HG03469 (cell line): Measurements from ENCODE around the gene GPR25.

Experiments used
- ATAC-seq: cut with Tn5 transposase; IDR thresholded peaks from one replicate; pipeline ENCODE4 v1.9.1; 2021; ENCODE audit warnings: mild to moderate bottlenecking, moderate library complexity, moderate number of reproducible peaks; ENCODE audit not compliant: unreplicated experiment

The GPR25 gene

DNA sequence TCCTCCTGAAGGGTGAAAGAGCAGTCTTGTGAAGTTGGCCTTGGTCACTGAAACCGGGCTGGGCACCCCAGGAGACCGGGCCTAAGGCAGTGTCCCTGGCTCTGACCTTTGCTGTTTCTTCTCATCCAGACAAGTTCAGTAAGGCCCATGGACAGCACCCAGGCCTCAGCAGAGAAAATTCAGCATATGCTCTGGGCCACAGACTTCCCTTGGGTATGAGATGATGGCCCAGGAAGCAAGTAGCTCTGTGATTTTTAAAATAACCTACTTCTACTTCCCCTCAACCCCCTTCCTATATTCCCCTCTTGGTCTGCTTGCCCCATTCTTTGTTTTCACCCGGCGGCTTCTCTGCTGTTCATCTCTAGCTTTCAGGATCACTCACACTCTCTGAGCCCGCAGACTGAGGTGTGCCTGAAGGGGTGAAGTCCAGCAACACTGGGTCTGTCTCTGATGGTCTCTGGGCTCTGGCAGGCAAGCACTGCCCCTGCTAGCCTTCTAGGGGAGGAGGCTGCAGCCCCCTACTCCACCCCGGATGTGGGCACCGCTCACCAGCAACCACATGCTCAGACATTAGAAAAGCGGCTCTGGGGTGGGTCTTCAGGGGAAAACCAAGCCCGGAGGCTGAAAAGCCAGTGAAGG, 2.9 kb upstream of the GPR25 start:
- peak; percentile 30 for ATAC-seq

DNA sequence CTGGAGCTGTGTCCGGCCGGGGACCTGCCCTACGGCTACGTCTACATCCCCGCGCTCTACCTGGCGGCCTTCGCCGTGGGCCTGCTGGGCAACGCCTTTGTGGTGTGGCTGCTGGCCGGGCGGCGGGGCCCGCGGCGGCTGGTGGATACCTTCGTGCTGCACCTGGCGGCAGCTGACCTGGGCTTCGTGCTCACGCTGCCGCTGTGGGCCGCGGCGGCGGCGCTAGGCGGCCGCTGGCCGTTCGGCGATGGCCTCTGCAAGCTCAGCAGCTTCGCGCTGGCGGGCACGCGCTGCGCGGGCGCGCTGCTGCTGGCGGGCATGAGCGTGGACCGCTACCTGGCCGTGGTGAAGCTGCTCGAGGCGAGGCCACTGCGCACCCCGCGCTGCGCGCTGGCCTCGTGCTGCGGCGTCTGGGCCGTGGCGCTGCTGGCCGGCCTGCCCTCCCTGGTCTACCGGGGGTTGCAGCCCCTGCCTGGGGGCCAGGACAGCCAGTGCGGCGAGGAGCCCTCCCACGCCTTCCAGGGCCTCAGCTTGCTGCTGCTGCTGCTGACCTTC, 412 bp downstream of the GPR25 start:
- no peak for ATAC-seq

DNA sequence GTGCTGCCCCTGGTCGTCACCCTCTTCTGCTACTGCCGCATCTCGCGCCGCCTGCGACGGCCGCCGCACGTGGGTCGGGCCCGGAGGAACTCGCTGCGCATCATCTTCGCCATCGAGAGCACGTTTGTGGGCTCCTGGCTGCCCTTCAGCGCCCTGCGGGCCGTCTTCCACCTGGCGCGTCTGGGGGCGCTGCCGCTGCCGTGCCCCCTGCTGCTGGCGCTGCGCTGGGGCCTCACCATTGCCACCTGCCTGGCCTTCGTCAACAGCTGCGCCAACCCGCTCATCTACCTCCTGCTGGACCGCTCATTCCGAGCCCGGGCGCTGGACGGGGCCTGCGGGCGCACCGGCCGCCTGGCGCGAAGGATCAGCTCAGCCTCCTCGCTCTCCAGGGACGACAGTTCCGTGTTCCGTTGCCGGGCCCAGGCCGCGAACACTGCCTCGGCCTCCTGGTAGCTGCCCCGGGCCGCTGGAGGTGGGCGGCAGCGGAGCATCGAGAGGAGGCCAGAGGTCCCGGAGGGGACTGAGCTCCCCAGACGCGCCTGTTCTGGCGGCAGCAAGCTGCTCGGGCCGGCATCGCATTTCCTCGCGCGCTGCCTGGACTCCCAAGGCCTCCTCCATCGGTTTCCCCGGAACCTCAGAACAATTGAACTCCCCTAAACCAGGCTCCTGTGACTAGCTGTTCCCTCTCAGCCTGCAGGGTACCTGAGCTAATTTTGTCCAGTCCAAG, 1.1 kb downstream of the GPR25 start:
- ATAC-seq = no peak

DNA sequence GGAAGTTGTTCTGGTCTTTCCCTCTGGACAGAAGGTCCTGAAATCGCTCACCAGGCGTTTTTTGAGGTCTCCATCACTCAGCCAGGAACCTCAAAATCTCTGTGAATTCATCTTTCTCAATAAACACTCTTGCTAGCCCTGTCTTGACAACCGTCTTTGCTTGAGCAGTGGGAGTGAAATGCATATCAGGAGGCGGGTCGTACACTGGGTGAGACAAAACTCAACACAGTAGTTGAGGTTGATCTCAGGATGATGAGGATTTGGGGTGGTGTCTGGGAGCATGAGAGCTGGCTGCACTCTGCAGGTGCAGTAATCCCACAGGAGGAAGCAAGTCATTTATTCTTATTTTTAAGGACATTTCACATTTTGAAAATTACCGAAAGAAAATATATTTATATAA, 1.9 kb downstream of the GPR25 start:
- no peak for ATAC-seq

DNA sequence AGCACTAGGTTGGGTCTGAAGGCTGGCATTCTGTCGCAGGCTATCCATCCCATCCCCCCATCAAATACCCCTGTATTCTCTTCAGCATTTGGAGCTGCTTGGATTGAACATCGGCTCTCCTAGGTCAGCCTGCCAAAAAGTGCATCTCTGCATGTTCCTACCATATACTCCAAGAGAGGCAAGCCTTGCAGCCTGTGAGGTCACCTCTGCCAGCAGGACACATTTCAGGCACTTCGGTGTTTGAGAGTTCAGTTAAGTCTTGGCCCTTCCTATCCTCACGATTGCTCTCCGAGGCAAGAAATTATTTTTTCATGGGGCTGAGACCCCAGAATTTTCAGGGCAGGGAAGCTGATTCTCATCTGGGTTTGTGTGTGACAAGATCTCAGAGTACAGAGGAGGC, 2.6 kb downstream of the GPR25 start:
- ATAC-seq = no peak

DNA sequence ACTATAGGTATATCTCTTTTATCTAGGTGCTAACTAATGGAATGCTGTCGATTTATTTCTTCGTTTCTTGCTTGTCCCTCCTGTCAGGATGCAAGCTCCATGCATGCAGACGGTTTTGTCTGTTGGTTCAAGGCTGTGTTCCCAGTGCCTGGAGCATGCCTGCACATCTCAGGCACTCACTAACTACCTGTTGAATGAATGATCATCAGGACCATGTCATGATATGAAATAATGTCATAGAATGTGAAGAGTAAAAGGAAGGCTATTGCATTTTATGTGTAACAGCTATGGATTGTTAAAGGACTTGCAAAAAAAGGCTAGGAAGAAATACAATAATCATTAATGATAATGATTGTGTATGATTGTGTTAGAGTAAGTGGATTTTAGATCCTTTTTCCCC, 4.2 kb downstream of the GPR25 start:
- no peak for ATAC-seq

DNA sequence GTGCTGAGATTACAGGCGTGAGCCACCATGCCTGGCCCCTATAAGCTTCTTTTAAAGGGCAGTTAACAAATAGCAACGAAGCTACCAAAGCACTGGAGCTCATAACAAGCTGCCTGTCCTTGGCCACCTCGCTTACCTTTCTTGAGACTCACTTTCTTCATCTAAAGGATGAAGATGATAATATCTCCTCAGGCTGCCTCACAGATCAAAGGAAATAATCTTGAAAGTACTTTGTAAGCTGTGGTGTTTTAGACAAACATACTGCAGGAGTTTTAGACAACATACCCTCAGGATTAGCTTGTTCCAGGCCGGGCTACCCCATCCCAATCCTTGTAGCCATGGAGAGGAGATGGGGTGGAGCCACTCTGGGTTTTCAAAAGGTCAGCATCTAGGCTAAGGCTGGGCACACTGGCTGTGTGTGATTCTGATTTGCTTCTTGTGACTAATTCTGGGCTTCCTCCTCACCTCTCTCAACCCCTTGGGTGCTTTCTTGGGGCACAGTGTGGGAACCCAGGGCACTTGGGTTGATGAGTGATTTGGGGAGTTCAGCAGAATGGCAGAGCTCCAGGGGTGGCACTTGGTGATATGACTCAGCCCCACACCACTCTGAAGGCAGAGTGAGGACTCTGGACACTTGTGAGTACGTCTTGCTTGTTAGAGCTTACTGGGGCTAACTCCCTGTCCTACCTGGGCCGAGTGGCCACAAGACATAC, 5.2 kb downstream of the GPR25 start:
- ATAC-seq = peak; percentile 55

DNA sequence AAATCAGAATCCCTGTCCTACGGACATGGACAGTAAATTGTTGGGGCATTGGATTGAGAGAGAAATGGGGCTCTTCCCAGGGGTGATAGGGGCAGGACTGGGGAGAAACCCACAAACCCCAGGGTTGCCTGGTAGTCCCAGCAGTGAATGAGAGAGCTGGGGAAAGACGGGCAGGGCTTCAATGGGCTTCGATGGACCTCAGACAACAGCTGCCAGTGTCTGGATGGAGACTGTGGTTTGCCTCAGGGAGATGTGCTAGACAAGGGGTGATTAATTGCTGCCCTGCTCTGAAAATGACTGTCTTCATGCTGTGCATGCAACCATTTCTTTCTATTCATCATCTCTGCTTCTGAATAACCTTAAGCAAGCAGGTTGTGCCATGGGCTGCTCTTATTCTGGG, 7.4 kb downstream of the GPR25 start:
- peak; percentile 56 for ATAC-seq

DNA sequence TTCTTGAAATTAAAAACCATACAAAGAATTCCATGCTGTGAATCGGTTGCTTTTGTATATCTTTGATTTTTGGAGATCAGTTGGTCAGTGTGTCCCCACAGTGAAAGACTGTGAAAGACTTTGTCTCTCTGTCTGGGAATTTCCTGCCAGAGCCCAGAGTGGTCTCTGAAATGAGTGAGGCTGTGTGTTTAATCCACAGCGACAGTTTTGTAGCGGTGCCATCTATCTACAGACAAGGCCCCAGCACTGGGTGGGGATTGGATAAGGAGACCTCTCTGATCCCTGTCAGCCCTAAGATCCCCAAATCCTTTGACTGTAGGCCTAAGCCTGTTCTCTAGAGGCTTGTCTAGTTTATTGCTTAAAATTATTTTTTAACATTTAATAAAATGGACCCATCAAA, 10.3 kb downstream of the GPR25 start:
- no peak for ATAC-seq

DNA sequence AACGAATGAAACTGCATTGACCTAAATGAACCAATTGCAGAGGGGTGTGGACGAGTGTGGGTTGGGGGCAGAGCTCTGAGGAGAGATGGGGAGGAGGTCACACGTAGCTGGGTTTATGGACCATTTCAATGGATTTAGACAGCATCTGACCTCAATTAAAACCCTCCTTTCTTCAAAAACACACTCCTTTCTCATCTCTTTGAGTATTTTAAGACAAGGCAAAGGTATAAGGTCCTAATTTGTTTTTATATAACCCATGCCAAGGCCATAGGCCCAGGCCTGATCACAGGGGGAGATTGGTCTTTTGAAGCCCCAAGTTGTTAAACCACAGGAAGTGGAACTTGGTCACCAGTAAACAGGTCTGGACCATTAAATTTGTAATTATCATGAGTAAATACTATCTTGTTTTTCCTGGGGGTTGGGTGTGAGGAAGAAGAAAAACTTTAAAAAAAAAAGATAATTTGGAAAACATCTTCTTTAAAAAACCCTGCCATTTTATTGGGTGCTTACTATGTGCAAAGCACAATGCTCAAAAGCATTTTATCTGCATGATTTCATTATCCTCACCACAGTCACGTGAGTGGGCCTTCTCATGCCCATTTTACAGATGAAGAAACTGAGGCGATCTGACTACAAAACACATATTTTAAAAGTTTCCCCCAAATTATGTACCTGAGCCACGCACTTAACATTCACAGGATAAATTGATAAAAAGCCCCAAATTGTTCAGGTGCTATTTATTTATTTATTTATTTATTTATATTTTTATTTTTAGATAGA, 13.0 kb downstream of the GPR25 start:
- ATAC-seq = no peak

DNA sequence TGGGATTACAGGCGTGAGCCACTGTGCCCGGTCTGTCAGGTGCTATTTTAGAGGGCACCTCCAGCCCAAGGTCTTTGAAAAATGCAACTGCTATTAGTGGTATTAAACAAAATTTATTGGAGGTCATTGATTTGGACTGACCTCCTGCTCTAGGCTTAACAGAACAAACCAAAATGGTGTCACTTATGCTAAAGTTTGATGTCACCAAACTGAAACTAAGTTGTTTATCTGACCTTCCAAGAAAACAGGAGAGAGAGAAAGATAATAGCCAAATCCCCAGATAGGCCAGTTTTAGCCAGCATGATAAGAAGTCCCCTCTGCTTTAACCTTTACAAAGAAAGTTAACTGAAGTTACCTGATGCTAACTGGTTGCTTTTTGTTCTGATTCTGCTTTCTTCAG, 13.8 kb downstream of the GPR25 start:
- ATAC-seq = no peak

DNA sequence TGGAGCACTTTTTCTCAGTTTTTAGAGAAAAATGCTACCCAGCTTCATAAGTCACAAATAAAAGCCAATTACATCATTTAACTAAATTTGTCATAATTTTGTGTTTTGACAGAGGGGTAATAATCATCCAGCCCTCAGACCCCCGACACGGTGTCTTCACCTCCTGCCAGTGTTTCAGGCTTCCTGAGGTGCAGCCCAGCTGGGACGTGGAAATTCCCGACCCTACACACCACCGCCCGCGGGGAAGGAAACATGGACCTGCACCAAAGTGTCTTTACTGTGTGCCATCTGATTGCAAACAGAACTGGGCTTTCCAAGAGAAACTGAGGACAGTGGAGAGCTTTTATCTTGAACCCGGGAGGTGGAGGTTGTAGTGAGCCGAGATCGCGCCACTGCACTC, 14.3 kb downstream of the GPR25 start:
- no peak for ATAC-seq

DNA sequence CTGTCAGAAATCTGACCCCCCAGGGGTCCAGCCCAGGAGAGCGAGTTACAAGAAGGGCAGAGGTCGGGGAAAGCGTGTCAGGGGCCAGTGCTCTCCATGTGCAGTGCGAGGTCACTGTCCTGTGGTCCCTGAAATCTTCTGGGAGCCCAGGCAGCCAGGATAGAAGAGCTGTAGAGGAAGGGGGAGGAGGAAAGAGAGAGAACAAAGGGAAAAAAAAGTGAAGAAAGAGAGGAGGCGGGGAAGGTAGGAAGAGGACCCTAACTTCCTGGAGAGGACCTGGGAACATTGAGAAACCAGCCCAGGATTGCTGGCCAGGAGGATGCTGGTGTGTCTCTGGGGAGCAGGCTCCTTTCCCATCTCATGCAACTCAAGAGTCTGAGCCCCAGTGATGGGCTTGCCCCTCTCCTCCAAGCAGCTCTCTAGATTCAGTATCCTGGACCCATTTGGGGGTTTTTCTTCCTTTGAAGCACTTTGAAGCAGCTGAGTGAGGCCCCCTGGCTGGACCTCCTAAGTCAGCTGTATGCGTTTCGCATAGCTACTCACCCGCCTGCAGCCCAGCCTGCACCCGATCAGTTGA, 15.1 kb downstream of the GPR25 start:
- no peak for ATAC-seq

DNA sequence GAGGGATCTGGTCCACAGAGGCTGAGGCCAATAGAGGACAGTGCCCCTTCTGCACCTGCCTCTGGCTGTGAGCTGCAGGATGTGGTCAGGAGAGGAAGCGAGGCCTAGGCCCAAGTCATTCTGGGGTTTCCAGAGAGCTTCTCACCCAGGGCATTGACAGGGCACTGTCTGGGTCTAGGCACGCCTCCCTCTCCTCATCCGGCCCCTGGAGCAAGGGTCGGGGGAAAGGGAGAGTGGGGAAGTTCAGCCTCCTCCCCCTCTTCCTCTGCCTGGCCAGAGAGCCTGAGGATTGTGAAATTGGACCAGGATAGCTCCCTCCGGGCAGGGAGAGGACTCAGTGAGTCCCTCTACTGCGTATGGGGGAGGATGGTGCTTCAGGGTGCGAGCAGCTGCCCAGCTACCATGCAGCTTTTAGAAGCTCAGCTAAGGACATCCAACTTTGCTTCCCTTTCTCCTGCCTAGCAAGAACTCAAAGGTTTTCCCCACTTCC, 15.6 kb downstream of the GPR25 start:
- peak; percentile 88 for ATAC-seq

DNA sequence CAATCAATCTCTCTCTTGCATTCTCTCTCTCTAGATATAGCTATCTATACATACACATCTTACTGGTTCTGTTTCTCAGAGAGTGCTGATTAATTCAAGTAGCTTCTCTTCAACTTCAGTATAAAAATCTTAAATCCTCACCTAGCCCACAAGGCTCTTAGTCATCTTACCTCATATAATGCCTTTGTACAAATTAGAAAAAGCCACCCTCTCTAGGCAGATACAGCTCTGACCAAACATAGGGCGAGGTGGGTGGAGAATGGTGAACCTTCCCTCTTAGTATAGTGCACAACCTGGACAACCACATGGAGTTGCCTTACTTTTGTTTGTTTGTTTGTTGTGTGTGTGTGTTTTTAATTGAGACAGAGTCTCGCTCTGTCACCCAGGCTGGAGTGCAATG, 16.8 kb downstream of the GPR25 start:
- ATAC-seq = no peak

DNA sequence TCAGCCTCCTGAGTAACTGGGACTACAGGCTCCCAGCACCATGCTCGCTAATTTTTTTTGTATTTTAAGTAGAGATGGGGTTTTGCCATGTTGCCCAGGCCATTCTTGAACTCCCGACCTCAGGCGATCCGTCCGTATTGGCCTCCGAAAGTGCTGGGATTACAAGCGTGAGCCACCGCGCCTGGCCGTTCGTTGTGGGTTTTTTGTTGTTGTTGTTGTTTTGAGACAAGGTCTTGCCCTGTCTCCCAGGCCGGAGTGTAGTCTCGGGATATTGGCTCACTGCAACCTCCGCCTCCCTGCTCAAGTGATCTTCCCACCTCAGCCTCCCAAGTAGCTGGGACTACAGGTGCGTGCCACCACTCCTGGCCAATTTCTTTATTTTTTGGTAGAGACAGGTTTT, 17.2 kb downstream of the GPR25 start:
- no peak for ATAC-seq

DNA sequence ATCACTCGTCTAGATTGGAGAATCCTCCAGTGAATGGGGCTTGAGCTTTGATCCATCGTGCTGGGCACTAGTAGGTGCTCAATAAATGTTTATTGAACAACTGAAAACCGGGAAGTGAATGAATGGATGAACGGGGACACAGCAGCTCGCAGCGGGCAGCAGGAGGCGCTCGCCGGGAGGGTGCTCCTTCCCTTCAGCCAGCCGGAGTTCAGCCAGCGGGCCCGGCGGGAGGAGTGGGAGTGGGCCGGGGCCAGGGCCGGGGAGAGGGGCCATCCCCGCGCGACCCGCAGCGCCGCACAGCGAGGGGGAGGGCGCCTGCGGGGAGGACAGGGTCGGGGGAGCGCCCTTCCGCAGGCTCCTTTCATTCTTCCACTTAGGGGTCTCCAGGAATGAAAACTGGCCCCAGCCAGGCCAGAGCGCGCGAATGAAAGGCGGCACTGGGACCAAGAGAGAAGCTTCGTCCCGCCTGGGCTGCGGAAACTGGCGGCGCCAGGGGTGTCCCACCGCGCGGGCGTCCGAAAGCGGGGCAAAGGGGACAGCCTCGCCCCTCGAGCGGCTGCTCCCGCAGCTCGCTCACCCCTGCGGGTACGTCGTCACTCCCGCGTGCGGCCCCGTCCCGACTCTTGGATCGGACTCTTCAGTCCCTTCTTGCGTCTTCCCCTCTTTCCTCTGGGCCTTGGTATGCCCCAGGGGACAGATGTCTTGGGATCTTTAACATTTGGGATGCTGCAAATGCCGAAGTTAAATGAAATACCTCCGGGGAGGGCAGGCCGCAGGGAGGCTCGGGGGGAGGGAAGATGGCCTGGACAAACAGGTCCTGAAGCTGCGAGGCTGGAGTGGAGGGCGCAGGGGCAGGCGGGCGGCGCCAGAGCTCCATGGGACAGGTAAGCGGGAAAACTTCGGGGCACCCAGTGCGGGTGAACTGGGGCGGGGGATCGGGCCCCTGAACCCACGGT, 18.3 kb downstream of the GPR25 start:
- ATAC-seq = no peak

DNA sequence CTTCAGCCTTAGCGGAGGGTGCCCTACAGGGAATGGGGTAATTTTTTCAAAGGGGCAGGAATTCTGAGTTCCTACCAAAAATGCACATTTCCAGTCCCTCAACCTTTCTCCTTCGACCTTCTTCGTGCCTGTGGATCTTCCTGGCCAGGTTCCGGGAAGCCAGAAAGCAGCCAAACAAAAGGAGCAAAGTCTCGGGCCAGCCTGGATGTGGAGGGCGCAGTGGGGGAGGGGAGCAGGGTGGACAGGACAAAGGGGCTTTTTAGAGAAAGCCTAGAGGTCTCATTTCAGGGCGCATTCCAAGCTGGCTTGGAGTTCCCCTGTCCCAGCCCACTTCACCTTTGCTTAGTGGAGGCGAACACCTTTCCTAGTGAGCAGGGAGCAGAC, 19.0 kb downstream of the GPR25 start:
- ATAC-seq = no peak

DNA sequence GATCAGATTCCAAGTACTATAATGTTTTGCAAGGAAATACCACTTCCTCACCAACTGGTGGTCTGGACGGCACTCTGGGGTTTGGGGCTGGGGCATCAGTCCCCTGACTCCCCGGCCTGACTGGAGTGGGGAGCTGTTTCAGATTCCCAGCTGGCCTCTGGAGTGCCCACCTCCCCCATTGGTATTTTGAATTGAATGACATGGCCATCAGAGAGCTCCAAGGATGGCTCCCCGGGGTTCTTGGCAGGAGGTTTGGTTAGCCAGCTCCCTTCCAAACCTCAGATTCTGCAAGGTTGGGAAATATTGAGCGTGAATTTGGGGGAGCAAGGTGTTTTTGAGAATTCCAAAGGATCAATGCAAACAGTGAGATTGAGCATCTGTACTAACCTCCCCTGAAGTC, 19.8 kb downstream of the GPR25 start:
- no peak for ATAC-seq

DNA sequence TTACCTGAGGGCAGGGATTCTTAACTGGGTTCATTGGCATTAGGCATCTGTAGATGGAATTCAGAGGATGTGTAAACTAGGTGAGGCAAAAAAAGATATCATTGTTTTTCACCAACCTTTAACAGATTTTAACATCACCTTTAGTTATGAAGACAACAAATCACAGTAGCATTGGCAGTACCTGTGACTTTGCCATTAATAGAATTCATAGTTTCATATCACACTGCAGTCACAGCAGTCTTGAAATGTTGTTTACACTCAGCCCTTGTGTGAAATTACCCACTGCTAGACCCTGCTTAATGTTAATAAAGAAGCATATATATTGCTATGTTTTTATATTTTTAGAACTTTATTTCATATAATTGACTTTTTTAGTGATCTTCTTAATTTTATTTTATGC, 20.2 kb downstream of the GPR25 start:
- no peak for ATAC-seq
